Measurements from ENCODE around the gene RALGAPA2.
A peak's percentile ranks its signal among the peaks of the same experiment; 100 is the strongest.
"Not testable (repeated sequence)": the region's sequence is repeated elsewhere in the genome, so short reads cannot be mapped to it uniquely, and the experiment has no call there.

The RALGAPA2 gene

DNA sequence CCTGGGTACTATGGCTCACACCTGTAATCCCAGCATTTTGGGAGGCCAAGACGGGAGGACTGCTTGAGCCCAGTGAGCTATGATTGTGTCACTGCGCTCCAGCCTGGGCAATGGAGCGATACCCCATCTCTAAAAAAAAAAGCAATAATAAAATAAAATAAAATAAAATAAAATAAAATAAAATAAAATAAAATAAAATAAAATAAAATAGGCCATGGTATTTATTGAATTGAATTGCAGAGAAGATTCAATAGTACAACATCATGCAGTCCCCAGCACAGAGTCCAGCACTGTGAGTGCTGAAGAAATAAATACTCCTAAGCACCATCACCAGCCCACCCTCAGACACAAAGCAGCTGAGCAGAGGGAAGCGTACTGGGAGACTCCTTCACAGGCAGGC, 144.7 kb downstream of the RALGAPA2 start:
- DNase-seq: no peak

DNA sequence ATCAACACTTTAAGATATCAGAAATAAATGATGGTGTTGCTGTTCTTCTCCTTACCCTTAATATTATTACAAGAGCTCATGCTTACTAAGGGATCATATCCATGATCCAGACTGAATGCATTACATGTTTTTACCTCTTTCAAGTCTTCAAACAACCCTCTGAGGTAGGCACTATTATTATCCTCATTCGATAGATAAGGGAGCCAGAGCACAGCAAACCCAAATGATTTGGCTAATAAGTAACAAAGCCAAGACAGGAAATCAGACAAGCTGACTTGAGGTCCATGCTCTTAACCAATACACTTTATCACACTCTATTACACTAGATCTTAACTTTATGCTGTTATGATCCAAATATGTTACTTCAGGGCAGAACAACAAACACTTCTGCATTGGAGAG, 145.9 kb downstream of the RALGAPA2 start:
- DNase-seq: no peak

DNA sequence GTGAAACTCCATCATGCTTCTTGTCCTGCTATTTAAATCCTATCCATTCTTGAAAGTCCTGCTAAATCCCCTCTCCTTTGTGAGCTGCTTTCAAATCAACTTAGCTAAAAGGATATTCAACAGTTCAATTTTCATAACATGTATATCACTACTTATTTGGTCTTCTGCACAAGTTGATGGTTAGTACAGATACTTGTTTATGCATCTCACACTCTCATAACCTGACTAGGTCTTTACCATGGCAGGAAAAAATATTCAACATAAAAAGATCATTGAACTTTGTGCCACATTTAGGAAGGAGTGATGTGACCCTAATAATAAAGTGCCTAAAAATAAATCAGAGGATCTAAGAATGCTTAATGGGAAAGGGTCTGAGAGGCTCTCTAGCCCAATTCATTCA, 148.2 kb downstream of the RALGAPA2 start:
- DNase-seq: no peak

DNA sequence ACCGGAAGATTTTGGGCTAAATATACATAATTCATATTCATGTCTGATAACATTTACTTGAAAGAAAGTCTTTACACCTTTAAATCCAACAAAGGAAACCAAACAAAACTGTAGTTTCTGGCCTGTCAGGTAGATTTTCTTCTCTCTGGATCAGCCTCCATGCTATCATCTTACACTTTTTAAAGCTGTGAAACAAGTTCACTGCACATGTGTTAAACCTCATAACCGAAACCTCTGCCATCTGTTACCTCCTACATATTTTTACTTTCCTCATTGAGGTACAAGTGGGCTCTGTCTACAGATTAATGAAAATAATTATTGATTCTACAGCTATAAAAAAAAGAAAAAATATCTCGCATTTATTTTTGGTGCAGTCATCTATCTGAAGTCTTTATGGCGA, 149.9 kb downstream of the RALGAPA2 start:
- DNase-seq: peak; percentile 80

DNA sequence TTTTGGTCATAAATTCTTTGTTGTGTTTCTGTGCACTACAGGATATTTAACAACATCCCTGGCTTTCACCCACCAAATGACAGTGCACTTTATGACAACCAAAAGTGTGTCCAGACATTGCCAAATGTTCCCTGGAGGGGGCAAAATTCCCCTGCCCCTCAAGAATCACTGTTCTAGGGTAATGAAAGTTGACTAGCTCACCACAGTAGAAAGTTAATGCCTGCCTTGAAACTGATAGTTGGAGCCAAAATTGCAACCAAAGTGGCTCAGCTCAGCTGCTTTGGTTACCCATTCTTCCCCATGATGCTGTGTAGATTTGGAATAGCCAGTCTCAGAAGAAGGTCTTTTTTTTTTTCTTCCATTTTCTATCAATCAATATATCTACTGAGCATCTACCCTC, 150.6 kb downstream of the RALGAPA2 start:
- DNase-seq: no peak

DNA sequence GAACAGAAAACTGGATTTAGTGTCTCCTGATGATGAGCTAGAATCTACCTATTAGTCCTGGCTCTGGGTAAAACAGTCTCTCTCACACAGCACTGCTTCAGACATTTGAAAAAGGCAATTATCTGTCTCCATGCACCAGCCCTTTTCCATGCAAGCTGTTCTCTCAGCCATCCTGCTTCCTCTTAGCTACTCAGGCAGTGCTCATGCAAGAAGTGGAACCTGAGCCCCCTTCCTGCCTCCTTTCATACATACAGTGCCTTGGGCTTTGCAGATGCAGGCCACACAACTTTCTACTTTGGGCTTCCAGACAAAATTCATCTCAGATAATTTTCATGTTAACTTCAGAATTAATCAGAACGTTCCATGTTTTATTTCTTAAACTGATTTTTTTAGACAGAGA, 151.3 kb downstream of the RALGAPA2 start:
- DNase-seq: peak; percentile 68

DNA sequence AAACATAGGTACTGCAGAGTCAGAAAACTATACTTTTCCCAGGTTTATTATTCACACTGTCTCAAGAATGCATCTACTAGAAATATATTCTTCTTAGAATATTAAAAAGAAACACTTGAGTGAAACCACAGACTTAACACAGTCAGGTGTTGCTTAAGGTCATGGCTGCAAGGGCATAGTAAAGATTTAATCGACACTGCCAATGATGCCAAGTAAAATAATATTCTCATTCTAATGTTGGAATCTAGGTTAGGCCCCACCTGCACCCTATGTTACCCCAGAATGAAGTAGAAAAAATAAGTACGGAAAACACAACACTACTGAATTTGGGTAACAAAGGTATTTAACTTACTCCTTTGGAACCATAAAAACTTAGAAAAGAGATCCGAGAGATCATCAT, 155.0 kb downstream of the RALGAPA2 start:
- no peak for DNase-seq

DNA sequence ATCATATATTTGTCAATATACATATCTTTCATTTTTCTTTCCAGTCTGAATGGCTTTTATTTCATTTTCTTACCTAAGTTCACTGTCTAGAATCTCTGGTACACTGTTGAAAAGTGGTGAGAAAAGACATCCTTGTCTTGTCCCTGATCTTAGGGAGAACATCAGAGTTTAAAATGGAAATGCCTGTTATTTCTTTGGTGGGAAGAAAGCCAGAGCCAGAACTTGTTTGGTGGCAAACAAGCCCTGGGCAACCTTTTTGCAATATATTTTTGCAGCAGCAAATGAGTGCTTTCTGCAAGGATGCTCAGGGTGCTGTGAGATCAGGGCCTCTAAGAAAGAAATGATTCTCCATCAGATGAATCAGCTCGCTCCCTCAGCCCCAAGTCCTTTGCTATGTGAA, 156.6 kb downstream of the RALGAPA2 start:
- DNase-seq: no peak

DNA sequence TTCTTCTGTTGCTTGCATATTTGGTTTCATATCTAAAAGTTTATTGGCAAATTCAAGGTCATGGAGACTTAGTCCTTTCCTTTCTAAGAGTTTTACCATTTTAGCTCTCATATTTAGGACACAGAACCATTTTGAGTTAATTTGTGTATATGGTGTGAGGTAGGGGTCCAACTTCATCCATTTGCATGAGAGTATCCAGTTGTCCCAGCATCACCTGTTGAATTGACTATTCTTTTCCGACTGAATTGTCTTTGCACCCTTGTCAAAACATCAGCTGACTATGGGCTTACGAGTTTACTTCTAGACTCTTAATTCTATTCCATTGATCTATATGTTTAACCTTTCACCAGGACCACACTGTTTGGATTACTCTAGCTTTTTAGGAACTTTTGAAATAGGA, 157.5 kb downstream of the RALGAPA2 start:
- DNase-seq: no peak

DNA sequence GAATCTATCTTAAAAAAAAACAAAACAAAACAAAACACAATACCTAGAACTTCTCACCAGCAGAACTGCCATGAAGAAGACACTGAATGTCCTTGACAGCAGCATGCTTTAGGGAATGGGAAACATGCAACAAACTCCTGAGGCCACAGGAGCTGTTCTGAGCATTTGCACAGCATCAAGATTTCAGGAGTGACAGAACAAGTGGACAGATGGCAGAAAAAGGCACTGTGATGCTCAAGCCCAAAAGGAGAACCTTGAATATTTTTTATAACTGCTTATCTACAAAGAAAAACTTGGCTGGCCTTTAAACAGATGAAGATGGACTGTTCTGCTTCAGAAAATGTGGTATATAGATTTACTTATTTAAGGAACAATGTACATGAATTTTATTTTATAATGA, 158.9 kb downstream of the RALGAPA2 start:
- DNase-seq: peak; percentile 23

DNA sequence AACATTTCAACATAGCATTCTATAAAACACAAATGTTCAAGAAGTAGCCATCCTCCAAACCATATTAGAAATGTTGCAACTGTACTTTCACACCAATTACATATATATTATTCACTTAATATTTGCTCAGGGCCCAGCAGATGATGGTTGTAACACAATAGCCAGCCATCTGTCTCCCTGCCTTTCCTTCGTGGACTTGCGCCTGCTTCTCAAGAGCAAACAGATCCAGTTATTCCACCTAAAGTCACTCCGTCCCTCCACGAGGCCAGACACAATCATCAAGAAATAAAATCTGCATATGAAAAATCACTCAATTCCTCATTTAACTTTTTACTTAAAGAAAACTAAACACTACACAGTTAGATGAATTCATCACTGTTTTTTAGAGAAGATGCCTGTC, 160.4 kb downstream of the RALGAPA2 start:
- DNase-seq: peak; percentile 84

DNA sequence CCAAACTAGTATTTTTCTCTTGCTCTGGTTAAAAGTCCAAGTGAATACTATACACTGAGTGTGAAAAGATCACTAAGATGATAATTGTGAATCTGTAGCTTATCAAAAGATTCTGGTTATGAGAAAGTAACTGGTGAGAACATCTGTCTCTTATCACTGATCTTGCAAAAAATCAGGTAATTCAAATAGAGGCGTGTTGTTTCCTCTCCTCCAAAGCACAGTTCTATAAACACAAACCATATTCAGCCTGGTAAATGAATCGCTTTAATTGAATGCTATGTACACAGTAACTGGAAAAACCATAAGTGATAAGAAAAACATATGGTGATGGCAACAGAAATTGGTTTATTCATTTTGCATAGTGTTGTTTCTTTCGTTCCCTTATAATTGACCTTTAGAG, 161.0 kb downstream of the RALGAPA2 start:
- peak; percentile 83 for DNase-seq

DNA sequence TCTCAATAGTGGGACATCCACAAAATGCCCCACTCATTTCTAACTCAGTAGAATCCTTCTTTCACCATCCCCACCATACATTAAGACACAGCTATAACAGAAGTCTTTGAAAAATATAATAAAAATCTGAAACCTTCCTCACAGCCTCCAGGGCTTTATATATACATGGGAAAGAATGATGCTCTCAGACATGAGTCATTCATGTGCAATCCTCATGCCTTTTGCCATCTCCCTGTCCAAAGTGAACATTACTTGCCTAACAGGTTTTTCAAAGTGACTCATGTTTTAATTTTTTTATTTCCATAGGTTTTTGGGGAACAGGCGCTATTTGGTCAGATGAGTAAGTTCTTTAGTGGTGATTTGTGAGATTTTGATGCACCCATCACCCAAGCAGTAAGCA, 162.7 kb downstream of the RALGAPA2 start:
- peak; percentile 81 for DNase-seq

DNA sequence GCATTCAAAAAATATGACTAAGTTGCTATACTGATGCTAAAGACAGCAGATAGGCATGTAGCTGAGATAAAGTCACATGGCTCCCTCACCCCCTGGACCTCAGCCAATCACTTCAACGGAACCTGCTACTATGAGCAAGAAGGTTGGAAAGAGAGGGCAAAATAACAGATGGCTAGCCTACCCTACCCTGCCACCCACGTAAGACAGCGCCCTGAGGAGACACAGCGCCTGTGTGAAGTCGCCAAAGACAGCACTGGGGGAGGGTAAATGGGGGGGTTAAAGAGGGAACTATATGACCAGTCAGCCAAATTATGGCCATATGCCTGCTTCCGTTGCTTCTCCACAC, 163.2 kb downstream of the RALGAPA2 start:
- peak; percentile 96 for DNase-seq

DNA sequence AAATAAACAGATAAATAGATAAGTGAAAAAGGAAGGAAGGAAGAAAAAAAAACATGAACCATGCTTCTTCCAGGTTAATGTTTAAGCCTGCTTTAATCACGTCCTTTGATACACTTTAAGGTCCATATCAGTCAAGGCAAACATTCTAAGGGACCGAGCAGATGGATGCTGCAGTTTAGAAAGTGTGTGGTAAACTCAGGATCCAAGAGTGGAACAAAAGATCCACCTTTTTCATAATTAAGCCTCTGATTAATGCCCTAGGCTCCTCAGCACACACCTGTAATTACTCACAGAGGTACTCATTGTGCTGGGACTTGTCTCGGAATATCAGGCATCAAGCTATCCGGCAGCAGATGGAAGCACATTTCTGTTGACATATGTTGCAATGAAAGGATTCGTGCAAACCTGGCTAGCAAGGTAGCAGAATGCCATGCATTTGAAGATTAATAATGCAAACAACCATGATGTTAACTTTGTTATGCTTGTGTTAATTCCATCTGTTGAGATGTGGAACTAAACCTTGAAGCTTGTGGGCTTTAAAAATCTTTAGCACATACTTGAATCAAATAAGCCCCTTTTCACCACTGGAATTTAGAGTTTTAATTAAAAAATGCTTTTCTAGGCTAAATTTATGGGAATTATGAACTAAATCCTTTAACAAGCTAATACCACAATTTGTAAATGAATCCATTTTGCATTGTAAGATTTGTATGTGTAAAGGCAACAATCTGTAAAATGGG, 163.7 kb downstream of the RALGAPA2 start:
- peak; percentile 91 for DNase-seq

DNA sequence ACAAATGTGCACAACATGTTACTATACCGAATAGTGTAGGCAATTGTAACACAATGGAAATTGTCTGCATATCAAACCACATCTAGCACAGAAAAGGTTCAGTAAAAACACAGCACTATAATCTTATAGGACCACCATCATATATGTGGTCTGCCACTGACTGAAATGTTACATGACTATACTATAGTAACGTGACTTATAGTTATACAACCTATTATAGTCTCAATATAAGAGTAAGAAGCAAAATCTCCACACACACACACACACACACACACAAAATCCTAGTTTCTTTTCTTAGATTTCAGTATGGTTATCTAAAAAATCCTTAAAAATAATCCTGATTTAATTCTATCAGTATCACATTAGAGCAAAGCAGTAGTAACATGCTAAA, 164.6 kb downstream of the RALGAPA2 start:
- peak; percentile 56 for DNase-seq

DNA sequence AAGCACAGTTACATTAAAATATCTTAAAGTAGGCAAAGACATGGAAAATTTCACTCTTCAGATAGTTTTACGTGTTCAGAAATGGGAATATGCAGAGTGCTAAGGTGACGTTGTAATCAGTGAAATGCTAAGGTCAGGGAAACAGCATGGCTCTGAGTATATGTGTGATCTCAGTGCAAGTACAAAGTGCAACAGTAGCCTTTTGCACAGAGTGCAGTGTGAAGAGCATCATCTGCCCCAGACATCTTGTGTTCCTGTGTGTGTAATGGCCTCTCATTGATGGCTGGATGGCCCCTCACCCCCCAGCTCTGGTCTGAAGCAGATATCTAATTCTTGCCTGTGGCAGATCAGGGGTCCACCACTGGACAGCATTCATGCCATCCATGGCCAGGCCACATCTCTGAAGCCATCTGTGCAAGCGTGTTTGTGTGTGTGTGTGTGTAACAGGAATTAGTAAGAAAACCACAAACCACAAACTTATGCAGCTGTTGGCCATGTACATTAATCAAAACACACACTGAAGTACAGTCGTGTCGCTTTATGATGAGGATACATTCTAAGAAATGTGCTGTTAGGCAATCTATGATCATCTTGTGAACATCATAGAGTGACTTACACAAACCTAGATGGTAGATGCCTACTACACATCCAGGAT, 165.1 kb downstream of the RALGAPA2 start:
- no peak for DNase-seq

DNA sequence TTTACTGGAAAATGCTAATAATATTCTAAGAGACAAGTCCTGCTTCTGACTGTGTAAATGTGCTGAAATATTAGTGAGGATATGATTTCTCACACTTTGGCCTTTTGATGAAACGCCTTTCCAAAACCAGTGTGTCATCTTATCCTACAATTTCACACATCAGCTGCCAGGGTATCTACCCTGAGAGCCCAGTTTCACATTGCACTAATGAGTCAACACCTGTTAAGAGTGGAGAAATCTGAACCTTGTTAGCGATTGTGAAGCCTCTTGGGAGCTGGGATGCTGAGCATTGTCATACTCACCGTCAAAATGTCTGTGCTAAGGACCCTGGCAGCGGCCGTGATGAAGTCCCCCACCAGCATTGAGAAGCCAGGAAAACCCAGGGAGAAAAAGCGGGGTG, 166.0 kb downstream of the RALGAPA2 start:
- peak; percentile 57 for DNase-seq

DNA sequence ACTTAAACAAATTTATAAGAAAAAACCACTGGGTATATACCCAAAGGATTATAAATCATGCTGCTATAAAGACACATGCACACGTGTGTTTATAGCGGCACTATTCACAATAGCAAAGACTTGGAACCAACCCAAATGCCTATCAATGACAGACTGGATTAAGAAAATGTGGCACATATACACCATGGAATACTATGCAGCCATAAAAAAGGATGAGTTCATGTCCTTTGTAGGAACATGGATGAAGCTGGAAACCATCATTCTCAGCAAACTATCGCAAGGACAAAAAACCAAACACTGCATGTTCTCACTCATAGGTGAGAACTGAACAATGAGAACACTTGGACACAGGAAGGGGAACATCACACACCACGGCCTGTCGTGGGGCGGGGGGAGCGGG, 169.1 kb downstream of the RALGAPA2 start:
- not testable (repeated sequence) for DNase-seq

DNA sequence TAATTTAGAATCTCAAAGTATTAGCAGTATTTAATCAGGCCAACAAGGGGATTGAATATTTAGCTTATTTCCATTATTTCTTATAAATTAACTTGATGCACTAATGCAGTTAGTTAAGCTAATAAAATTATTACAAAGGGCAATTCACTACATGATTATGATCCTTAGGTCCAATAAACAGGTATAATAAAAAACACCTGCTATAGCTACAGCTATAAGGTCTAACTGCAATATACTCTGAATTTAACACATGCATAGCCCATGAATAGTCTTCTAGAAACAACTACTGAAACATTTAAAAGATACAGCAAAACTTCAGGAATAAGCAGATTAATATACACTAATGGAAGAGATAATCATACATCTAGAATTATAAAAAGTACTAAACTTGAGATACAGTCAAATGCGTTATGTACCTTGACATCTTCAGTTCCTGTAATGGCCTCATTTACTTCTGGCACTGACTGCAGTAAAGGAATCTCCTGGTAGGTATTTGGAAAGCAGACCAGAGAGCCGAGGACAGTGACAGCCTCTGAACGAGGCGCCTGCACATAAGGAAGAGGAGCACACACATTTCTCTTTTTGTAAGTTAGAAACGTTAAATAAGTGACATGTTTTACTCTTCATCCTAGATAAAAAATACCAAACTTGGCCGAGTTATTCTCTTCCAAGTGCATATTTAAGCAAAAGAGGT, 176.1 kb downstream of the RALGAPA2 start:
- no peak for DNase-seq

DNA sequence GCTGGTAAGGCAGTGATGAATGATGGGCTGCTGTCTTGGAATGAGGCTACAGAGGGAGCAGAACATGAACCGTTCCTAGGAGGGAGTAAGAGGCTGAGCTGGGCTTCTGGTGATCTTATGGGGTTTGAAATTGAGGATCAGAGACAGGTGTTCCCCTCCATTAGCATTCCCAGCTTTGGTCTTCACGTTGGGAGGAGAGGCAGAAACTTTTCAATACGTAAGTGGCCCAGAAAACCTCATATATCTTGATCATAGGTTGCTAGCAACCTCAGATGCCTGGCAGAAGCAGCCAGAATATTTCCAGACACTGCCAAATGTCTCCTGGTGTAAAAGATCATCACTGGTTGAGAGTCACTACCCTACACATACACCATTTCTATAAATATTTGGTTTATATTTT, 177.4 kb downstream of the RALGAPA2 start:
- DNase-seq: no peak

DNA sequence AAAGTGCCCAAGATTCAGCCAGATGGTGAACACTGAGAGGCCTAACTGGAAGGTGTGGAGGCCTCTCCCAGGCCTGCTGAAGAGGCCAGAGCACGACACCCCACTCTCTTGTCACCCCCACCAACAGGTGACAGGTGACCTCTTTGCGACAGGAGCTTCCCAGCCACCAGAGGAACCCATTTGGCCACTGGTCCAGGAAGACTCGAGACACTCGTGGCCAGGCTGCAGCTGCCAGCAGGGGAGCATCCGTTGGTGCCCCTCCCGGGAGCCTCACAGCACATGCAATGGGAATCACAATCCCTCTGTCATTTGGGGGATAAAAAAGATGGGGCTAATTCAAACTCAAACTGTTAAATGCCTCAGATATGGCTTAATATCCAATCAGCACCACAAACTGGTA, 181.2 kb downstream of the RALGAPA2 start:
- DNase-seq: no peak

DNA sequence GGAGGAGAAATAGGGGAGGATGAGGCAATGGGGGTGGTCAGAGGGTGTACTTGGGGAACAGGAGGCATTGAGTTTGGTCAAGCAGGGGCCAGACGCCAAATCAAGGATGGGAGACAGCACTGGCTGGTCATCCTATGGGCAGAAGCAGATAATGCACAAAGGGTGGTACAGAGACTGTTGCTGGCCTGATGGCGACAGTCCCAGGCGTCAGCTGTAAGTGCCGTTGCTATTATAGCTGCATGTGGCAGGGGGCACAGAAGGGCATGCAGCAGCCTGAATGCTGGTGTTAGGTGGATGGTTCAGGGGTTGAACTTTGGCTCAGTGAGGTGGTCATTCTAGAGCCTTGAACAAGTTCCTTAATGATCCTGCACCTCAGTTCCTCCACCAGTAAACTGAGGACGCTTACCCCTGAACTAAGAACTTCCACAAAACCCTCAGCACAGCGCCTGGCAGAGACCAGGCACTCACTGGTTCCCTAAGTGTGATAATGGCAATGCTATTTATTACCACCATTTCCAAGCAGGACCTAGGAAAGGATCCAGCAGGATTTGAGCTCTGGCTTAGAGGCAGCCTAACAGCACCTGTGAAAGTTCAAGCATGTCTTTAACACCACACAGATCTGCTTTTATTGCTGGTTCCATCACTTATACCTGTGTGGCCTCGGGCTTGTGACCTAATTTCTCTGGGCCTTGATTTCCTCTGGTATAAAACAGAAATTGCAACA, 181.9 kb downstream of the RALGAPA2 start:
- DNase-seq: no peak

DNA sequence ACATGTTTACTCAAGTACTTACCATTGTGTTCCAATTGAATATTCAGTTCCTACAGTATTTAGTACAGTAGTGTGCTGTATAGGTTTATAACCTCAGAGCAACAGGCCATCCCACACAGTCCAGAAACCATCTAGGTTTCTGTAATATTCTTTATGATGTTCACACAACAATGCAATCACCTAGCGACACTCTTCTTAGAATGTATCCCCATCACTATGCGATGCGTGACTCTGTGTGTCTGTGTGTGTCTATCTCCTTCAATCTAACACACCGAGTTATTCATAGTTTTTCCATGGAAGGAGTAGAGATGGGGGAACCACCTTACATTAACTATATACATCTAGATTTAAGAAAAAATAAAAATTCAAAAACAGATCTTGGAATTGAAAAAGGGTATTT, 182.8 kb downstream of the RALGAPA2 start:
- no peak for DNase-seq
